ENCODE data around the gene ALDH1L1.

ALDH1L1 gene

GRCh38 chr3:126106336-126107202, 73.8 kb downstream of the ALDH1L1 start:
- Histone ChIP-seq H3K9ac (ENCODE audit: low read length) (no peak overlapping the region), H3K9me2 (replicated peaks; ENCODE audit: insufficient read depth, low read length) (no peaks in the 10 kb centered on the region), H3K4me2 (ENCODE audit: low read depth, low read length, poor library complexity, severe bottlenecking) (no peak overlapping the region), H3K9me3 (ENCODE audit: insufficient read depth, low read length) (no peaks in the 10 kb centered on the region), H3K36me3 (ENCODE audit: low read length) (no peaks in the 10 kb centered on the region), H3K4me3 (ENCODE audit: insufficient read depth, low read length, poor library complexity, severe bottlenecking) (no peak overlapping the region), H4K20me1 (ENCODE audit: low read depth, low read length) (no peaks in the 10 kb centered on the region), H3K27me3 (ENCODE audit: low read length) (no peaks in the 10 kb centered on the region), H3K27ac (ENCODE audit: low read depth, low read length) (no peak overlapping the region), H2AFZ (ENCODE audit: low read depth, low read length, severe bottlenecking) (no peak overlapping the region), H3K79me2 (ENCODE audit: insufficient read depth, low read length) (no peaks in the 10 kb centered on the region), H3F3A (ENCODE audit: insufficient read depth) (no peaks in the 10 kb centered on the region)
- no peak for TF ChIP-seq EZH2phosphoT487 (conservative IDR thresholded peaks at IDR 0.05; ENCODE audit: low read length)
- TF ChIP-seq, protein P1, sequence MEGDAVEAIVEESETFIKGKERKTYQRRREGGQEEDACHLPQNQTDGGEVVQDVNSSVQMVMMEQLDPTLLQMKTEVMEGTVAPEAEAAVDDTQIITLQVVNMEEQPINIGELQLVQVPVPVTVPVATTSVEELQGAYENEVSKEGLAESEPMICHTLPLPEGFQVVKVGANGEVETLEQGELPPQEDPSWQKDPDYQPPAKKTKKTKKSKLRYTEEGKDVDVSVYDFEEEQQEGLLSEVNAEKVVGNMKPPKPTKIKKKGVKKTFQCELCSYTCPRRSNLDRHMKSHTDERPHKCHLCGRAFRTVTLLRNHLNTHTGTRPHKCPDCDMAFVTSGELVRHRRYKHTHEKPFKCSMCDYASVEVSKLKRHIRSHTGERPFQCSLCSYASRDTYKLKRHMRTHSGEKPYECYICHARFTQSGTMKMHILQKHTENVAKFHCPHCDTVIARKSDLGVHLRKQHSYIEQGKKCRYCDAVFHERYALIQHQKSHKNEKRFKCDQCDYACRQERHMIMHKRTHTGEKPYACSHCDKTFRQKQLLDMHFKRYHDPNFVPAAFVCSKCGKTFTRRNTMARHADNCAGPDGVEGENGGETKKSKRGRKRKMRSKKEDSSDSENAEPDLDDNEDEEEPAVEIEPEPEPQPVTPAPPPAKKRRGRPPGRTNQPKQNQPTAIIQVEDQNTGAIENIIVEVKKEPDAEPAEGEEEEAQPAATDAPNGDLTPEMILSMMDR (IDR thresholded peaks at IDR 0.05; ENCODE audit: insufficient read depth, low read length, poor library complexity, severe bottlenecking), result no peak

- TF ChIP-seq EZH2phosphoT487 (conservative IDR thresholded peaks at IDR 0.05; ENCODE audit: low read length), result no peak
- TF ChIP-seq, protein P1 (IDR thresholded peaks at IDR 0.05; ENCODE audit: insufficient read depth, low read length, poor library complexity, severe bottlenecking), result no peak
- Histone ChIP-seq H3K9ac (ENCODE audit: low read length) (no peak overlapping the region), H3K36me3 (ENCODE audit: low read length) (no peaks in the 10 kb centered on the region), H3K27ac (ENCODE audit: low read depth, low read length) (no peak overlapping the region), H3F3A (ENCODE audit: insufficient read depth) (no peaks in the 10 kb centered on the region), H3K4me2 (ENCODE audit: low read depth, low read length, poor library complexity, severe bottlenecking) (no peak overlapping the region), H3K79me2 (ENCODE audit: insufficient read depth, low read length) (no peaks in the 10 kb centered on the region), H3K9me2 (replicated peaks; ENCODE audit: insufficient read depth, low read length) (no peaks in the 10 kb centered on the region), H3K9me3 (ENCODE audit: insufficient read depth, low read length) (no peaks in the 10 kb centered on the region), H4K20me1 (ENCODE audit: low read depth, low read length) (no peaks in the 10 kb centered on the region), H2AFZ (ENCODE audit: low read depth, low read length, severe bottlenecking) (no peak overlapping the region), H3K27me3 (ENCODE audit: low read length) (no peaks in the 10 kb centered on the region), H3K4me3 (ENCODE audit: insufficient read depth, low read length, poor library complexity, severe bottlenecking) (no peak overlapping the region)
Measured at GRCh38 chr3:126105691-126106187, 74.6 kb downstream of the ALDH1L1 start.

- no peak overlapping the region for H2AFZ ChIP-seq (ENCODE audit: low read depth, low read length, severe bottlenecking)
- H3K36me3 ChIP-seq (ENCODE audit: low read length), result no peaks in the 10 kb centered on the region
- TF ChIP-seq, protein P1 (IDR thresholded peaks at IDR 0.05; ENCODE audit: insufficient read depth, low read length, poor library complexity, severe bottlenecking), result no peak
- TF ChIP-seq EZH2phosphoT487 (conservative IDR thresholded peaks at IDR 0.05; ENCODE audit: low read length), result no peak
- no peaks in the 10 kb centered on the region for H3K79me2 ChIP-seq (ENCODE audit: insufficient read depth, low read length)
- H3K9me2 ChIP-seq (replicated peaks; ENCODE audit: insufficient read depth, low read length), result no peaks in the 10 kb centered on the region
- no peaks in the 10 kb centered on the region for H4K20me1 ChIP-seq (ENCODE audit: low read depth, low read length)
- H3K9me3 ChIP-seq (ENCODE audit: insufficient read depth, low read length), result no peaks in the 10 kb centered on the region
- no peak overlapping the region for H3K4me3 ChIP-seq (ENCODE audit: insufficient read depth, low read length, poor library complexity, severe bottlenecking)
- no peaks in the 10 kb centered on the region for H3K27me3 ChIP-seq (ENCODE audit: low read length)
- no peak overlapping the region for H3K4me2 ChIP-seq (ENCODE audit: low read depth, low read length, poor library complexity, severe bottlenecking)
- H3K9ac ChIP-seq (ENCODE audit: low read length), result no peak overlapping the region
- no peak overlapping the region for H3K27ac ChIP-seq (ENCODE audit: low read depth, low read length)
- H3F3A ChIP-seq (ENCODE audit: insufficient read depth), result no peaks in the 10 kb centered on the region
Measured at GRCh38 chr3:126104742-126105605, 75.4 kb downstream of the ALDH1L1 start.

All from SU-DHL-6 (cell line).